Measurements from ENCODE around the gene DDX24.

- TF ChIP-seq, protein P1, sequence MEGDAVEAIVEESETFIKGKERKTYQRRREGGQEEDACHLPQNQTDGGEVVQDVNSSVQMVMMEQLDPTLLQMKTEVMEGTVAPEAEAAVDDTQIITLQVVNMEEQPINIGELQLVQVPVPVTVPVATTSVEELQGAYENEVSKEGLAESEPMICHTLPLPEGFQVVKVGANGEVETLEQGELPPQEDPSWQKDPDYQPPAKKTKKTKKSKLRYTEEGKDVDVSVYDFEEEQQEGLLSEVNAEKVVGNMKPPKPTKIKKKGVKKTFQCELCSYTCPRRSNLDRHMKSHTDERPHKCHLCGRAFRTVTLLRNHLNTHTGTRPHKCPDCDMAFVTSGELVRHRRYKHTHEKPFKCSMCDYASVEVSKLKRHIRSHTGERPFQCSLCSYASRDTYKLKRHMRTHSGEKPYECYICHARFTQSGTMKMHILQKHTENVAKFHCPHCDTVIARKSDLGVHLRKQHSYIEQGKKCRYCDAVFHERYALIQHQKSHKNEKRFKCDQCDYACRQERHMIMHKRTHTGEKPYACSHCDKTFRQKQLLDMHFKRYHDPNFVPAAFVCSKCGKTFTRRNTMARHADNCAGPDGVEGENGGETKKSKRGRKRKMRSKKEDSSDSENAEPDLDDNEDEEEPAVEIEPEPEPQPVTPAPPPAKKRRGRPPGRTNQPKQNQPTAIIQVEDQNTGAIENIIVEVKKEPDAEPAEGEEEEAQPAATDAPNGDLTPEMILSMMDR (conservative IDR thresholded peaks at IDR 0.05 in 1 of 2, IDR thresholded peaks at IDR 0.05 in 1 of 2; ENCODE audit: low read depth in 1 of 2, low read length in 2 of 2), result no peak
- no peak for TF ChIP-seq EZH2 (IDR thresholded peaks at IDR 0.05; ENCODE audit: low read length, missing control alignments)
Observed at GRCh38 chr14:94110552-94111181, 29.7 kb upstream of the DDX24 start, which contains the start of gene IFI27.

Measured in fibroblast of lung (primary cell).